ENCODE data around the gene RPS16. TPM values are rescaled to one million over a fixed set of nuclear protein-coding genes. Genes with fewer than 3 reads are reported as not detected.

The RPS16 gene
- total and polyA plus RNA-seq, 2 of the 13 experiments (the other 11 are each of a cell fraction or from before 2014, with no cell fraction given) = 488 to 2,583 TPM

GRCh38 chr19:39432677-39433025 lies 3.1 kb downstream of the RPS16 start:
- Histone ChIP-seq H2AFZ (ENCODE audit: low read length) (no peak overlapping the region), H3K79me2 (ENCODE audit: insufficient read depth, low read length) (peaks cover 24% of the 10 kb centered on the region), H3K27ac (ENCODE audit: extremely low read length, insufficient read depth, low read length) (no peak overlapping the region), H4K20me1 (ENCODE audit: insufficient read depth, low read length) (peaks cover 29% of the 10 kb centered on the region), H3K9ac (ENCODE audit: insufficient read depth, low read depth, low read length) (no peak overlapping the region), H3K4me2 (ENCODE audit: low read depth, low read length) (no peak overlapping the region), H3K4me3 (replicated peaks in 1 of 3; ENCODE audit: insufficient read depth in 1 of 3, low read depth in 2 of 3, low read length in 3 of 3) (no peak overlapping the region), H3K36me3 (replicated peaks in 1 of 2; ENCODE audit: control insufficient read depth in 1 of 2, insufficient read depth in 2 of 2, low read length in 2 of 2) (peaks cover 11 to 26% of the 10 kb centered on the region in 2 experiments), H3K27me3 (ENCODE audit: control insufficient read depth in 1 of 2, insufficient read depth in 2 of 2, low read length in 2 of 2) (no peaks in the 10 kb centered on the region; a peak in 1 of 5 replicates), H3K9me3 (ENCODE audit: low read length) (no peaks in the 10 kb centered on the region), H3K4me1 (ENCODE audit: insufficient read depth, low read length) (peaks cover 76% of the 10 kb centered on the region)
- no peak for ATAC-seq
- no peak for FAIRE-seq
- in situ Hi-C loops (cut with HindIII; ENCODE audit: extremely low pct_ligation_motif_present, low pct_unique_long_range_greater_than_20kb) (no loop called here), intact Hi-C loops (cut with micrococcal nuclease; ENCODE audit: unreplicated experiment) (no loop called here)
- DNase-seq (ENCODE audit: low spot score) = no peak
- TF ChIP-seq USF2 (IDR thresholded peaks at IDR 0.05; ENCODE audit: low read depth, low read length) (no peak), USF2 (CRISPR knock-in tag; IDR thresholded peaks at IDR 0.05; ENCODE audit: borderline replicate concordance) (no peak), POLR2A (IDR thresholded peaks at IDR 0.05; ENCODE audit: insufficient read depth in 1 of 2, low read depth in 2 of 2, low read length in 2 of 2) (peak in 1 of 2 experiments; percentile 21; a peak in 1 of 4 replicates), SRSF4 (IDR thresholded peaks at IDR 0.05; ENCODE audit: low read depth, low read length, poor library complexity, severe bottlenecking) (no peak), POLR2AphosphoS5 (IDR thresholded peaks at IDR 0.05; ENCODE audit: low read depth, low read length) (0 out of 2 replicates have a peak, but pooled peaks have one; percentile 11), SMAD3 (CRISPR knock-in tag; IDR thresholded peaks at IDR 0.05) (no peak), KLF15 (CRISPR knock-in tag; IDR thresholded peaks at IDR 0.05; ENCODE audit: borderline replicate concordance) (no peak), HOXA7 (CRISPR knock-in tag; IDR thresholded peaks at IDR 0.05) (no peak), U2AF2 (IDR thresholded peaks at IDR 0.05; ENCODE audit: low read depth, low read length) (no peak)
- POLR2A ChIA-PET = interaction anchor here (0.9 to 2.4 kb wide), 7 partner anchors 13 to 41 kb away, joined by 3 to 12 read pairs (median 6); partner anchors contain the start of genes MED29, PLEKHG2 and SUPT5H
- WGBS (ENCODE audit: low lambda C conversion rate) = 96% methylated on average over 8 of the region's 8 CpGs
- CTCF ChIA-PET (ENCODE audit: low intra/inter-chr PET ratio, low total read pairs) = no interaction called here
- no TSS peak for BruUV-seq (replicated peaks)

All from HepG2 (cell line).